ENCODE results near the gene PRR5L.

GRCh38 chr11:36449561-36450096 lies 153.5 kb downstream of the PRR5L start:
- TF ChIP-seq, protein P1, sequence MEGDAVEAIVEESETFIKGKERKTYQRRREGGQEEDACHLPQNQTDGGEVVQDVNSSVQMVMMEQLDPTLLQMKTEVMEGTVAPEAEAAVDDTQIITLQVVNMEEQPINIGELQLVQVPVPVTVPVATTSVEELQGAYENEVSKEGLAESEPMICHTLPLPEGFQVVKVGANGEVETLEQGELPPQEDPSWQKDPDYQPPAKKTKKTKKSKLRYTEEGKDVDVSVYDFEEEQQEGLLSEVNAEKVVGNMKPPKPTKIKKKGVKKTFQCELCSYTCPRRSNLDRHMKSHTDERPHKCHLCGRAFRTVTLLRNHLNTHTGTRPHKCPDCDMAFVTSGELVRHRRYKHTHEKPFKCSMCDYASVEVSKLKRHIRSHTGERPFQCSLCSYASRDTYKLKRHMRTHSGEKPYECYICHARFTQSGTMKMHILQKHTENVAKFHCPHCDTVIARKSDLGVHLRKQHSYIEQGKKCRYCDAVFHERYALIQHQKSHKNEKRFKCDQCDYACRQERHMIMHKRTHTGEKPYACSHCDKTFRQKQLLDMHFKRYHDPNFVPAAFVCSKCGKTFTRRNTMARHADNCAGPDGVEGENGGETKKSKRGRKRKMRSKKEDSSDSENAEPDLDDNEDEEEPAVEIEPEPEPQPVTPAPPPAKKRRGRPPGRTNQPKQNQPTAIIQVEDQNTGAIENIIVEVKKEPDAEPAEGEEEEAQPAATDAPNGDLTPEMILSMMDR (IDR thresholded peaks at IDR 0.05; ENCODE audit: low read depth, low read length): no peak
- TF ChIP-seq EZH2phosphoT487 (IDR thresholded peaks at IDR 0.05; ENCODE audit: low read depth): no peak
